Upper lobe of right lung (tissue), 1 donor: ENCODE data around the gene TIGAR. TPM values are rescaled to one million over a fixed set of nuclear protein-coding genes. Genes with fewer than 3 reads are reported as not detected.

ENCODE experiments used
- ATAC-seq: fragments of 200-7000 bp; cut with Tn5 transposase; one replicate; pipeline ENCODE4 v1.9.1; 2020; ENCODE audit warnings: mild to moderate bottlenecking, moderate library complexity
- DNase-seq: peaks from one replicate; pipeline ENCODE4 v3.0.0-alpha.2; 2020
- H3K27ac ChIP-seq: fragments of 200-600 bp; one replicate; pipeline ENCODE4 v1.8.0; 2022
- H3K27me3 ChIP-seq: fragments of 200-600 bp; one replicate; pipeline ENCODE4 v1.8.0; 2022; ENCODE audit warnings: mild to moderate bottlenecking
- H3K36me3 ChIP-seq: fragments of 200-600 bp; one replicate; pipeline ENCODE4 v1.8.0; 2022
- H3K4me1 ChIP-seq: fragments of 200-600 bp; one replicate; pipeline ENCODE4 v1.8.0; 2022
- H3K4me3 ChIP-seq: fragments of 200-600 bp; one replicate; pipeline ENCODE4 v1.8.0; 2022; ENCODE audit warnings: mild to moderate bottlenecking
- H3K9me3 ChIP-seq: fragments of 200-600 bp; one replicate; pipeline ENCODE4 v1.8.0; 2022
- intact Hi-C: fragments of 100-400 bp; cut with DNase I; formaldehyde crosslinking; loops from one replicate; pipeline ENCODE4 v1.11.0; 2022
- total RNA-seq: library from RNA; stranded (reverse); fragmentation: NEBNext Ultra II Directional; extraction: Animal tissue kit (Norgen Biotek cat#: 25700); gene quantifications from one replicate; pipeline ENCODE4 v1.2.1, GENCODE V29; 2021
- TF ChIP-seq, protein P1 (sequence below): fragments of 200-600 bp; IDR thresholded peaks from one replicate; pipeline ENCODE4 v1.8.0; 2022; ENCODE audit warnings: antibody characterized with exemption
- donor health status: DM: no; HTN: yes; CAD: no; lungs with severe emphysema.

TIGAR gene
- total RNA-seq, 1 donor from 2014 or later: 20.0 TPM

DNA sequence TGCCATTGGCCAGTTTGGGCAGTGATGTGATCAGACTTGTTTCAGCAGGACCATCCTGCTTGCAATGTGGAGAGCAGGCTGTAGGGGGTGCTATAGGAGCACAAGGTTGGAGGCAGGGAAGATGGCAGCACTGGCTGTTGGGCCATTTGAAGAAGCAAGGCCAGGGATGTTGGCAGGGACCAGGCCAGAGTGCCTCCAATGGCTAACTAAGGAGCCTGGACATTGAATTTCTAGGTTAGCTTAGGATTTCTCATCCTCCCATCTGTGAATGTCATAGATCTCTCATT lies 35.0 kb downstream of the TIGAR start:
- Histone ChIP-seq H3K27ac (no peak overlapping the region), H3K4me1 (no peaks in the 10 kb centered on the region), H3K9me3 (no peaks in the 10 kb centered on the region), H3K4me3 (no peak overlapping the region), H3K27me3 (no peaks in the 10 kb centered on the region), H3K36me3 (peaks cover 26% of the 10 kb centered on the region)
- intact Hi-C loops: no loop called here
- TF ChIP-seq, protein P1, sequence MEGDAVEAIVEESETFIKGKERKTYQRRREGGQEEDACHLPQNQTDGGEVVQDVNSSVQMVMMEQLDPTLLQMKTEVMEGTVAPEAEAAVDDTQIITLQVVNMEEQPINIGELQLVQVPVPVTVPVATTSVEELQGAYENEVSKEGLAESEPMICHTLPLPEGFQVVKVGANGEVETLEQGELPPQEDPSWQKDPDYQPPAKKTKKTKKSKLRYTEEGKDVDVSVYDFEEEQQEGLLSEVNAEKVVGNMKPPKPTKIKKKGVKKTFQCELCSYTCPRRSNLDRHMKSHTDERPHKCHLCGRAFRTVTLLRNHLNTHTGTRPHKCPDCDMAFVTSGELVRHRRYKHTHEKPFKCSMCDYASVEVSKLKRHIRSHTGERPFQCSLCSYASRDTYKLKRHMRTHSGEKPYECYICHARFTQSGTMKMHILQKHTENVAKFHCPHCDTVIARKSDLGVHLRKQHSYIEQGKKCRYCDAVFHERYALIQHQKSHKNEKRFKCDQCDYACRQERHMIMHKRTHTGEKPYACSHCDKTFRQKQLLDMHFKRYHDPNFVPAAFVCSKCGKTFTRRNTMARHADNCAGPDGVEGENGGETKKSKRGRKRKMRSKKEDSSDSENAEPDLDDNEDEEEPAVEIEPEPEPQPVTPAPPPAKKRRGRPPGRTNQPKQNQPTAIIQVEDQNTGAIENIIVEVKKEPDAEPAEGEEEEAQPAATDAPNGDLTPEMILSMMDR: peak; percentile 30
- ATAC-seq: peak; percentile 77
- no peak for DNase-seq

DNA sequence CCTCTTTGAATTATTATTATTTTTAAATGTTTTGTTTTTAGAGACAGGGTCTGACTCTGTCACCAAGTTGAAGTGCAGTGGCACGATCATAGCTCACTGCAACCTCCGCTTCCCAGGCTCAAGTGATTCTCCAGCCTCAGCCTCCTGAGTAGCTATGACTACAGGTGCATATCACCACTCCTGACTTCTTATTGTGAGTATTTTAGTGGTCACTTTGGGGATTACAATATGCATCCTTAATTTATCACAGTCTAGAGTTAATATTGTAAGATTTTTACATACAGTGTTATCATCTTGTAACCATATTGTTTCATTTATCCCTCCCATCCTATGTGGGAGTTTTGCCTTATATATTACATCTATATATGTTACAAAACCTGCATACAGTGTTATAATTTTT lies 45.1 kb downstream of the TIGAR start:
- no peaks in the 10 kb centered on the region for H3K36me3 ChIP-seq
- ATAC-seq (no peak), DNase-seq (no peak)
- no peaks in the 10 kb centered on the region for H3K4me1 ChIP-seq
- TF ChIP-seq, protein P1: no peak
- H3K27ac ChIP-seq: no peak overlapping the region
- no peaks in the 10 kb centered on the region for H3K27me3 ChIP-seq
- no peaks in the 10 kb centered on the region for H3K9me3 ChIP-seq
- no peak overlapping the region for H3K4me3 ChIP-seq
- intact Hi-C loops: no loop called here

DNA sequence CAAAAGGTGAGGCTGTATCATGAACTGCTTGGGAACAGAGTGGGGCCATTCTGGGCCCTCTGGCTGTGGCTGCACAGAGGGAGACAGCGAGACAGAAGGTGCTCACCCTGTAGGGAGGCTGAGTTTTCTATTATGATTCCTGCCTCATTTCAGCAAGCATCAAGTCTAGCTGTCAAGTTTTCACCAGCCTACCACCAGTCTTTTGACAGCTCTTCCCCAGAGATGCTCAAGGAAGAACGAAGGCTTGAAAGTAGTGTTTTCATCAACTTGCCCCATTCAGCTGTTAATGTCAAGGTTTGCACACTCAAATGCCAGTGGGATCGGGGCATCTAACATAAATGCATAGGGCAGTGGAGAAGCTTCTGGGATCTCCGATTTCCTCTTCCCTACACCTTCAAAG lies 48.5 kb downstream of the TIGAR start:
- no peaks in the 10 kb centered on the region for H3K36me3 ChIP-seq
- no peak overlapping the region for H3K4me3 ChIP-seq
- ATAC-seq (no peak), DNase-seq (no peak)
- intact Hi-C loops: no loop called here
- H3K27ac ChIP-seq: no peak overlapping the region
- no peaks in the 10 kb centered on the region for H3K4me1 ChIP-seq
- TF ChIP-seq, protein P1: no peak
- no peaks in the 10 kb centered on the region for H3K27me3 ChIP-seq
- H3K9me3 ChIP-seq: no peaks in the 10 kb centered on the region

DNA sequence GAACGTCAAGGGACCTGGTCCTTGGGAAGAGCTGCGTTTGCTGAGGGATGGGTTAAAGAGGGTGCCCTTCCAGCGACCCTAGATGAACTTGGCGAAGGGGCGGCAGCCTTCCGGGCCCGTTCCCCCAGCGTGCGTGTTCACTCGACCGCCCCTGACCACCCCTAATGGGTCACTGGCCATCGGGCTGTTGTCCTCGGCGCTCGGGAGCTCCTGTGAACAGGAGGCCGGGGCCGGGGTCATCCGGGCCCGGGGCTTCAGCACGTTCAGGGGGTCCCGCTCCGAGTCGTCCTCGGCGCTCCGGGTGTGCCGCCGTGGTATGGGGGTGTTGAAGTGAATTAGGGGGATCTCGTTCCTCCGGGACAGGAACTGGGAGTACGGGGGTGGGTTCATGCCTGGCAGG lies 49.3 kb downstream of the TIGAR start:
- H3K36me3 ChIP-seq: no peaks in the 10 kb centered on the region
- H3K4me3 ChIP-seq: no peak overlapping the region
- no peak for DNase-seq

DNA sequence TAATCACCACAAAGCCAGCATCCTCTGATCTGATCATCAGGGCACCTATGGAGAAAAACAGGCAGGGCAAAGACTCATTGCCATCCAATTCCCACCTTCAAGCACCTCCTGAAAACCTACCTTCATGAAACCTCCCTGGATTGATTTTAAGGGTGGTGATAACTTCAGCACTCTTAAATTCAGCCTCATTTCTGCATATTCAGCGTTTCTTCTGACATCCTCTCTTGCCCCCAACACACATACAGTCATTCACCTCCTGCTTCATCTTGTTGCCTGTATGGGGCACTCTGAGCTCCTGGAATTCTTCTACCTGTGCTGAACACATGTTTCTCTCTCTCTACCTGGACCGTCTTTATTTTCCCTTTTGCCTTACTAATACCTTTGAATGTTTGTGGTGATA lies 51.6 kb downstream of the TIGAR start:
- TF ChIP-seq, protein P1: no peak
- Histone ChIP-seq H3K4me1 (no peaks in the 10 kb centered on the region), H3K27ac (no peak overlapping the region), H3K9me3 (no peaks in the 10 kb centered on the region), H3K36me3 (no peaks in the 10 kb centered on the region), H3K4me3 (no peak overlapping the region), H3K27me3 (no peaks in the 10 kb centered on the region)
- ATAC-seq (no peak), DNase-seq (no peak)
- intact Hi-C loops: no loop called here

More for the DNA sequence above, 49.3 kb downstream of the TIGAR start:
- intact Hi-C loops: no loop called here
- Histone ChIP-seq H3K4me1 (no peaks in the 10 kb centered on the region), H3K27ac (no peak overlapping the region), H3K27me3 (no peaks in the 10 kb centered on the region), H3K9me3 (no peaks in the 10 kb centered on the region)
- TF ChIP-seq, protein P1: no peak
- ATAC-seq: no peak

DNA sequence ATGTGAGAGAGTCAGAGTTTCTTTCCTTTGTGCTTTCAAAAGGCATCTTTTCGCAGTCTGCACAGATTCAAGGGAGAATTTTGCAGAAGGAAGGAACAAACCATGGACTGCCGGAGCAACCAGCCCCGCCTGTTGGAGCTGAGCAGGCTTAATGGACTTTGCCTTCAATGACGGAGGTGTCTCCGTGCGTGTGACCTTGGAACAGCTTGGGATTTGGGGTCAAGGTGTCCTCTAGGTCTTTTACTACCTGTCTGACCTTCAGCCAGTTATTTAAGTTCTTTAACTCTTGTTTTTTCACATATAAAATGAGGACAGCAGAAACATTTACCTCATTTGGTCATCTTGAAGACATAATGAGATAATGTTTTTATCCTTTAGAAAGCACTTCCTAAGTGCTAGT lies 54.4 kb downstream of the TIGAR start:
- no peaks in the 10 kb centered on the region for H3K36me3 ChIP-seq
- ATAC-seq: no peak
- intact Hi-C loops: no loop called here
- no peaks in the 10 kb centered on the region for H3K9me3 ChIP-seq
- no peak overlapping the region for H3K27ac ChIP-seq
- H3K27me3 ChIP-seq: peaks cover 6% of the 10 kb centered on the region
- H3K4me1 ChIP-seq: no peaks in the 10 kb centered on the region
- DNase-seq: no peak
- TF ChIP-seq, protein P1: no peak
- no peak overlapping the region for H3K4me3 ChIP-seq
